ENCODE measurements around the gene CLTC. TPM values are rescaled to one million over a fixed set of nuclear protein-coding genes. Genes with fewer than 3 reads are reported as not detected.

The CLTC gene
- total RNA-seq, 1 experiment from 2014 or later = 212 TPM

GRCh38 chr17:59601130-59601529 is 18.6 kb upstream of the CLTC start:
- no peak overlapping the region for H3K4me3 Mint-ChIP-seq (ENCODE audit: low read depth, unreplicated experiment)
- H3K27ac Mint-ChIP-seq (ENCODE audit: unreplicated experiment) = no peak overlapping the region
- H3K9me3 Mint-ChIP-seq (ENCODE audit: low read depth, unreplicated experiment) = no peaks in the 10 kb centered on the region
- no TSS peak for BruUV-seq (replicated peaks)
- CTCF ChIA-PET = no interaction called here
- TF ChIP-seq, protein P1, sequence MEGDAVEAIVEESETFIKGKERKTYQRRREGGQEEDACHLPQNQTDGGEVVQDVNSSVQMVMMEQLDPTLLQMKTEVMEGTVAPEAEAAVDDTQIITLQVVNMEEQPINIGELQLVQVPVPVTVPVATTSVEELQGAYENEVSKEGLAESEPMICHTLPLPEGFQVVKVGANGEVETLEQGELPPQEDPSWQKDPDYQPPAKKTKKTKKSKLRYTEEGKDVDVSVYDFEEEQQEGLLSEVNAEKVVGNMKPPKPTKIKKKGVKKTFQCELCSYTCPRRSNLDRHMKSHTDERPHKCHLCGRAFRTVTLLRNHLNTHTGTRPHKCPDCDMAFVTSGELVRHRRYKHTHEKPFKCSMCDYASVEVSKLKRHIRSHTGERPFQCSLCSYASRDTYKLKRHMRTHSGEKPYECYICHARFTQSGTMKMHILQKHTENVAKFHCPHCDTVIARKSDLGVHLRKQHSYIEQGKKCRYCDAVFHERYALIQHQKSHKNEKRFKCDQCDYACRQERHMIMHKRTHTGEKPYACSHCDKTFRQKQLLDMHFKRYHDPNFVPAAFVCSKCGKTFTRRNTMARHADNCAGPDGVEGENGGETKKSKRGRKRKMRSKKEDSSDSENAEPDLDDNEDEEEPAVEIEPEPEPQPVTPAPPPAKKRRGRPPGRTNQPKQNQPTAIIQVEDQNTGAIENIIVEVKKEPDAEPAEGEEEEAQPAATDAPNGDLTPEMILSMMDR (IDR thresholded peaks at IDR 0.05; ENCODE audit: unreplicated experiment) = no peak
- no peaks in the 10 kb centered on the region for H3K36me3 Mint-ChIP-seq (ENCODE audit: insufficient read depth, unreplicated experiment)
- H3K4me1 Mint-ChIP-seq (ENCODE audit: low read depth, unreplicated experiment) = no peaks in the 10 kb centered on the region
- intact Hi-C loops (cut with micrococcal nuclease; ENCODE audit: unreplicated experiment) = no loop called here
- H3K27me3 Mint-ChIP-seq (ENCODE audit: unreplicated experiment) = no peaks in the 10 kb centered on the region
- no peak for DNase-seq

GRCh38 chr17:59607061-59607460 is 12.6 kb upstream of the CLTC start:
- CTCF ChIA-PET = no interaction called here
- Mint-ChIP-seq H3K27me3 (ENCODE audit: unreplicated experiment) (no peaks in the 10 kb centered on the region), H3K4me1 (ENCODE audit: low read depth, unreplicated experiment) (no peaks in the 10 kb centered on the region), H3K4me3 (ENCODE audit: low read depth, unreplicated experiment) (no peak overlapping the region), H3K9me3 (ENCODE audit: low read depth, unreplicated experiment) (no peaks in the 10 kb centered on the region), H3K36me3 (ENCODE audit: insufficient read depth, unreplicated experiment) (no peaks in the 10 kb centered on the region), H3K27ac (ENCODE audit: unreplicated experiment) (no peak overlapping the region)
- no peak for DNase-seq
- TF ChIP-seq, protein P1 (IDR thresholded peaks at IDR 0.05; ENCODE audit: unreplicated experiment) = no peak
- no TSS peak for BruUV-seq (replicated peaks)
- intact Hi-C loops (cut with micrococcal nuclease; ENCODE audit: unreplicated experiment) = no loop called here

- no peak for DNase-seq
- intact Hi-C loops (cut with micrococcal nuclease; ENCODE audit: unreplicated experiment) = no loop called here
- no TSS peak for BruUV-seq (replicated peaks)
These were observed 11.8 kb upstream of the CLTC start for GRCh38 chr17:59607817-59608403.

DNA sequence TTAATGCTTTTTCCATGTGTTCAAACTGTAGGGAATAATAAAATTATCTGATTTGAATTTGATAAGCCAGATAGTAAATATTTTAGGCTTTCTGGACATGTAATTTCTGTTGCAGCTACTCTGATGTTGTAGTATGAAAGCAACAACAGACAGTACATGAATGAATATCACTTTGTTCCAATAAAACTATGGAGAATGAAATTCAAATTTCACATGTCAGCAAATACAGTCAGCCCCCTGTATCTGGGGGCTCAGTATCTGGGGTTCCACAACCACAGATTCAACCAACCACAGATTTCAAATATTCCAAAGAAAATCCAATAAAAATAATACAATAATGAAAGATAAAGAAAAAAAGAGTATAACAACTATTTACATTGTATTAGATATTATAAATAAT is 8.2 kb upstream of the CLTC start:
- Mint-ChIP-seq H3K27me3 (ENCODE audit: unreplicated experiment) (no peaks in the 10 kb centered on the region), H3K4me1 (ENCODE audit: low read depth, unreplicated experiment) (no peaks in the 10 kb centered on the region), H3K27ac (ENCODE audit: unreplicated experiment) (no peak overlapping the region), H3K9me3 (ENCODE audit: low read depth, unreplicated experiment) (no peaks in the 10 kb centered on the region), H3K4me3 (ENCODE audit: low read depth, unreplicated experiment) (no peak overlapping the region), H3K36me3 (ENCODE audit: insufficient read depth, unreplicated experiment) (no peaks in the 10 kb centered on the region)
- CTCF ChIA-PET = no interaction called here
- TF ChIP-seq, protein P1 (IDR thresholded peaks at IDR 0.05; ENCODE audit: unreplicated experiment) = no peak
- BruUV-seq (replicated peaks) = no TSS peak
- no peak for DNase-seq
- intact Hi-C loops (cut with micrococcal nuclease; ENCODE audit: unreplicated experiment) = no loop called here

More at GRCh38 chr17:59607817-59608403, 11.8 kb upstream of the CLTC start:
- Mint-ChIP-seq H3K4me1 (ENCODE audit: low read depth, unreplicated experiment) (no peaks in the 10 kb centered on the region), H3K27me3 (ENCODE audit: unreplicated experiment) (no peaks in the 10 kb centered on the region), H3K27ac (ENCODE audit: unreplicated experiment) (no peak overlapping the region), H3K9me3 (ENCODE audit: low read depth, unreplicated experiment) (no peaks in the 10 kb centered on the region), H3K36me3 (ENCODE audit: insufficient read depth, unreplicated experiment) (no peaks in the 10 kb centered on the region), H3K4me3 (ENCODE audit: low read depth, unreplicated experiment) (no peak overlapping the region)
- TF ChIP-seq, protein P1 (IDR thresholded peaks at IDR 0.05; ENCODE audit: unreplicated experiment) = no peak
- CTCF ChIA-PET = no interaction called here
